ENCODE data around the gene SMAD4. TPM values are rescaled to one million over a fixed set of nuclear protein-coding genes. Genes with fewer than 3 reads are reported as not detected.

Gene SMAD4
- total RNA-seq, 1 experiment from 2014 or later: 172 TPM

- Histone ChIP-seq H4K91ac (ENCODE audit: insufficient read length, low read depth, low read length) (no peak overlapping the region), H2BK15ac (ENCODE audit: low read depth, low read length) (no peak overlapping the region), H3K23me2 (ENCODE audit: insufficient read length, low read depth, low read length, poor library complexity, severe bottlenecking) (no peaks in the 10 kb centered on the region), H3K23ac (ENCODE audit: insufficient read length, low read depth, low read length) (no peak overlapping the region), H3K4me2 (ENCODE audit: insufficient read depth, insufficient read length, low read length) (no peak overlapping the region), H2BK120ac (ENCODE audit: low read depth, low read length, poor library complexity, severe bottlenecking) (no peak overlapping the region), H3K27me3 (ENCODE audit: insufficient read depth, low read length) (no peaks in the 10 kb centered on the region), H2BK20ac (ENCODE audit: low read depth, low read length, poor library complexity, severe bottlenecking) (no peak overlapping the region), H2BK12ac (ENCODE audit: insufficient read length, low read depth, low read length) (no peak overlapping the region), H4K8ac (replicated peaks; ENCODE audit: insufficient read length, low read depth, low read length) (no peak overlapping the region), H4K20me1 (ENCODE audit: control insufficient read depth, insufficient read depth, insufficient read length) (no peaks in the 10 kb centered on the region), H3K9ac (ENCODE audit: extremely low read depth, insufficient read length, low read length) (no peak overlapping the region), H3K4ac (ENCODE audit: low read depth, low read length) (no peak overlapping the region), H2AFZ (ENCODE audit: low read length) (no peak overlapping the region), H3K14ac (ENCODE audit: insufficient read depth, low read length) (no peak overlapping the region), H2AK5ac (ENCODE audit: insufficient read length, low read length) (no peak overlapping the region), H3K56ac (ENCODE audit: insufficient read length, low read depth, low read length) (no peak overlapping the region), H2BK5ac (ENCODE audit: insufficient read length, low read length) (no peak overlapping the region), H3K4me1 (ENCODE audit: insufficient read depth, low read length) (no peaks in the 10 kb centered on the region; the same call in 1 of the 2 replicates), H3K79me2 (ENCODE audit: insufficient read depth, low read length) (peaks cover 8% of the 10 kb centered on the region; the same call in 1 of the 2 replicates), H3K27ac (ENCODE audit: insufficient read length, low read depth, low read length) (no peak overlapping the region), H3K79me1 (ENCODE audit: insufficient read depth, low read depth, low read length, poor library complexity, severe bottlenecking) (peaks cover 5% of the 10 kb centered on the region), H3K9me3 (ENCODE audit: control insufficient read depth, low read depth, low read length) (no peaks in the 10 kb centered on the region), H3K18ac (ENCODE audit: insufficient read length, low read depth, low read length) (no peak overlapping the region), H3T11ph (ENCODE audit: low read length) (no peak overlapping the region), H4K5ac (ENCODE audit: insufficient read length, low read depth, low read length) (no peak overlapping the region)
- Mint-ChIP-seq H3K4me3 (peak overlapping the region in 1 of 2 experiments; percentile 53; a peak in 2 of 5 replicates), H3K27ac (peak overlapping the region; percentile 37 to 98 (median 83); a peak in 6 of 7 replicates), H3K36me3 (ENCODE audit: insufficient read depth in 1 of 3, low read depth in 3 of 3) (peaks cover 3 to 47% (median 47%) of the 10 kb centered on the region in 3 experiments; a peak in 6 of 7 replicates), H3K27me3 (ENCODE audit: low read depth) (no peaks in the 10 kb centered on the region), H3K4me1 (peaks cover 50 to 58% of the 10 kb centered on the region in 2 experiments), H3K9me3 (no peaks in the 10 kb centered on the region)
- TF ChIP-seq, protein P1, sequence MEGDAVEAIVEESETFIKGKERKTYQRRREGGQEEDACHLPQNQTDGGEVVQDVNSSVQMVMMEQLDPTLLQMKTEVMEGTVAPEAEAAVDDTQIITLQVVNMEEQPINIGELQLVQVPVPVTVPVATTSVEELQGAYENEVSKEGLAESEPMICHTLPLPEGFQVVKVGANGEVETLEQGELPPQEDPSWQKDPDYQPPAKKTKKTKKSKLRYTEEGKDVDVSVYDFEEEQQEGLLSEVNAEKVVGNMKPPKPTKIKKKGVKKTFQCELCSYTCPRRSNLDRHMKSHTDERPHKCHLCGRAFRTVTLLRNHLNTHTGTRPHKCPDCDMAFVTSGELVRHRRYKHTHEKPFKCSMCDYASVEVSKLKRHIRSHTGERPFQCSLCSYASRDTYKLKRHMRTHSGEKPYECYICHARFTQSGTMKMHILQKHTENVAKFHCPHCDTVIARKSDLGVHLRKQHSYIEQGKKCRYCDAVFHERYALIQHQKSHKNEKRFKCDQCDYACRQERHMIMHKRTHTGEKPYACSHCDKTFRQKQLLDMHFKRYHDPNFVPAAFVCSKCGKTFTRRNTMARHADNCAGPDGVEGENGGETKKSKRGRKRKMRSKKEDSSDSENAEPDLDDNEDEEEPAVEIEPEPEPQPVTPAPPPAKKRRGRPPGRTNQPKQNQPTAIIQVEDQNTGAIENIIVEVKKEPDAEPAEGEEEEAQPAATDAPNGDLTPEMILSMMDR (conservative IDR thresholded peaks at IDR 0.05): no peak
- WGBS (ENCODE audit: extremely low coverage, insufficient read length, low lambda C conversion rate): no CpG with 5 or more reads among the region's 2 CpGs
- DNase-seq: no peak
These were observed 19.1 kb downstream of the SMAD4 start for GRCh38 chr18:51049137-51049536.

Measured in H9 (cell line).